Measurements from ENCODE around the gene FGF18.
"Not testable (repeated sequence)": the region's sequence is repeated elsewhere in the genome, so short reads cannot be mapped to it uniquely, and the experiment has no call there.

FGF18 gene, protein sequence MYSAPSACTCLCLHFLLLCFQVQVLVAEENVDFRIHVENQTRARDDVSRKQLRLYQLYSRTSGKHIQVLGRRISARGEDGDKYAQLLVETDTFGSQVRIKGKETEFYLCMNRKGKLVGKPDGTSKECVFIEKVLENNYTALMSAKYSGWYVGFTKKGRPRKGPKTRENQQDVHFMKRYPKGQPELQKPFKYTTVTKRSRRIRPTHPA

GRCh38 chr5:171418982-171419687, at the start of gene FGF18:
Gene FGF18, plus strand, starts transcription at chr5:171419647. Its CDS starts 553 bp downstream, at chr5:171420200.
- 0 out of 2 replicates have a peak, but pooled peaks cover 3% of the 10 kb centered on the region for H3K36me3 ChIP-seq (ENCODE audit: insufficient read depth, low read length)
- H3K4me1 ChIP-seq (ENCODE audit: insufficient read depth, low read length) = peaks cover 28% of the 10 kb centered on the region
- H3K9ac ChIP-seq (ENCODE audit: low read depth, low read length) = peak within 1 kb of the TSS; percentile 79
- H3K9me3 ChIP-seq (ENCODE audit: control insufficient read depth, insufficient read depth, low read length) = no peaks in the 10 kb centered on the region

- H3K9ac ChIP-seq (ENCODE audit: low read depth, low read length) = no peak overlapping the region
- peaks cover 4% of the 10 kb centered on the region; the same call in 1 of the 2 replicates for H3K4me1 ChIP-seq (ENCODE audit: insufficient read depth, low read length)
- H3K36me3 ChIP-seq (ENCODE audit: insufficient read depth, low read length) = no peaks in the 10 kb centered on the region
- H3K9me3 ChIP-seq (ENCODE audit: control insufficient read depth, insufficient read depth, low read length) = no peaks in the 10 kb centered on the region
These were observed 49.5 kb upstream of the FGF18 start for GRCh38 chr5:171369898-171370297.

DNA sequence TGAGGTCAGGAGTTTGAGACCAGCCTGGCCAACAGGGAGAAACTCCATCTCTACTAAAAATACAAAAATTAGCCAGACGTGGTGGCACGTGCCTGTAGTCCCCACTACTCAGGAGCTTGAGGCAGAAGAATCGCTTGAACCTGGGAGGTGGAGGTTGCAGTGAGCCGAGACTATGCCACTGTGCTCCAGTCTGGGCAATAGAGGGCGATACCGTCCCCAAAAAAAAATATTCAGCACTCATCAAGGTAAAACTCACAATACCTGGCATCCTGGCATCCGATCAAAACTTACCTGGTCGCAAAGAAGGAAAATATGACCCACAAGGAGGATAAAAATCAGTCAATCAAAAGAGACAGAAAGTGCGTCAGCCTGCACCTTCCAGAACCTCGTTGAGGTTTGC, 48.6 kb upstream of the FGF18 start:
- H3K4me1 ChIP-seq (ENCODE audit: insufficient read depth, low read length); H3K9ac ChIP-seq (ENCODE audit: low read depth, low read length); H3K36me3 ChIP-seq (ENCODE audit: insufficient read depth, low read length); H3K9me3 ChIP-seq (ENCODE audit: control insufficient read depth, insufficient read depth, low read length): not testable (repeated sequence)

DNA sequence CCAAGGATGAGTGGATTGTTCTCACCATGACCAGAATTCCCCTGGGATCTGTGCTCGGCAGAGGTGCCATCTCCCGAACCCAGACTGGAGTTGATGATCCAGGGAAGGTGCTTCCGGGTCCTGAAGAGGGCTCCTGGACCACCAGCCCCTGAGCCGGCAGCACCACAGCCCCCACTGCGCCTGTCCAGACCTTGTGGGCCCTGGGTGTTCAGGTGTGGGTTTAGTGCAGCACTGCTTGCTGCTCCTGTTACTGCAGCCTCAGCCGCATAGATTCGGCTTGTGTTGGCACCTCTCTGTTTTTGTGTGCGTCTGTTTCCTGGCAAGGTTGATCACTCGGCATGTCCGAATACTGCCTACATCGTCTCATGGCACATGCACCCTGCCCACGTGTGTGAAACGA, 48.1 kb upstream of the FGF18 start:
- Histone ChIP-seq H3K4me1 (ENCODE audit: insufficient read depth, low read length) (peaks cover 4% of the 10 kb centered on the region; the same call in 1 of the 2 replicates), H3K9me3 (ENCODE audit: control insufficient read depth, insufficient read depth, low read length) (no peaks in the 10 kb centered on the region), H3K9ac (ENCODE audit: low read depth, low read length) (no peak overlapping the region), H3K36me3 (ENCODE audit: insufficient read depth, low read length) (no peaks in the 10 kb centered on the region)

GRCh38 chr5:171379961-171380360, 39.5 kb upstream of the FGF18 start:
- H3K9ac ChIP-seq (ENCODE audit: low read depth, low read length) = no peak overlapping the region
- no peaks in the 10 kb centered on the region for H3K4me1 ChIP-seq (ENCODE audit: insufficient read depth, low read length)
- no peaks in the 10 kb centered on the region for H3K36me3 ChIP-seq (ENCODE audit: insufficient read depth, low read length)
- H3K9me3 ChIP-seq (ENCODE audit: control insufficient read depth, insufficient read depth, low read length) = no peaks in the 10 kb centered on the region

GRCh38 chr5:171384416-171384815, 35.0 kb upstream of the FGF18 start:
- not testable (repeated sequence) for H3K9me3 ChIP-seq (ENCODE audit: control insufficient read depth, insufficient read depth, low read length); H3K9ac ChIP-seq (ENCODE audit: low read depth, low read length); H3K4me1 ChIP-seq (ENCODE audit: insufficient read depth, low read length); H3K36me3 ChIP-seq (ENCODE audit: insufficient read depth, low read length)

DNA sequence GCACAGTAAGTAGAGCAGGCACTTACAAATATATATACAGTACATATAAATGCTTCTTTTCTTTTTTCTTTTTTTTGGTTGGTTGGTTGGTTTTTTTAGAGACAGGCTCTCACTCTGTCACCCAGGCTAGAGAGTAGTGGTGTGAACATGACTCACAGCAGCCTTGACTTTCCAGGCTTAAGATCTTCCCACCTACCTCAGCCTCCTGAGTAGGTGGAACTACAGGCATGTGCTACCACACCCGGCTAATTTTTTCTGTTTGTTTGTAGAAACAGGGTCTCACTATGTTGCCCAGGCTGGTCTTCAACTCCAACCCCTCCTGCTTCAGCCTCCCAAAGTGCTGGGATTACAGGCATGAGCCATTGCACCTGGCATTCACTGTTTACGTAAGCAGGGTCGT, 34.4 kb upstream of the FGF18 start:
- not testable (repeated sequence) for H3K36me3 ChIP-seq (ENCODE audit: insufficient read depth, low read length); H3K9me3 ChIP-seq (ENCODE audit: control insufficient read depth, insufficient read depth, low read length); H3K9ac ChIP-seq (ENCODE audit: low read depth, low read length); H3K4me1 ChIP-seq (ENCODE audit: insufficient read depth, low read length)

- Histone ChIP-seq H3K4me1 (ENCODE audit: insufficient read depth, low read length) (0 out of 2 replicates have a peak, but pooled peaks cover 10% of the 10 kb centered on the region), H3K9ac (ENCODE audit: low read depth, low read length) (peak overlapping the region; percentile 94; the same call in 1 of the 2 replicates), H3K9me3 (ENCODE audit: control insufficient read depth, insufficient read depth, low read length) (no peaks in the 10 kb centered on the region), H3K36me3 (ENCODE audit: insufficient read depth, low read length) (peaks cover 4% of the 10 kb centered on the region; the same call in 1 of the 2 replicates)
These were observed 33.3 kb upstream of the FGF18 start for GRCh38 chr5:171386006-171386671.

DNA sequence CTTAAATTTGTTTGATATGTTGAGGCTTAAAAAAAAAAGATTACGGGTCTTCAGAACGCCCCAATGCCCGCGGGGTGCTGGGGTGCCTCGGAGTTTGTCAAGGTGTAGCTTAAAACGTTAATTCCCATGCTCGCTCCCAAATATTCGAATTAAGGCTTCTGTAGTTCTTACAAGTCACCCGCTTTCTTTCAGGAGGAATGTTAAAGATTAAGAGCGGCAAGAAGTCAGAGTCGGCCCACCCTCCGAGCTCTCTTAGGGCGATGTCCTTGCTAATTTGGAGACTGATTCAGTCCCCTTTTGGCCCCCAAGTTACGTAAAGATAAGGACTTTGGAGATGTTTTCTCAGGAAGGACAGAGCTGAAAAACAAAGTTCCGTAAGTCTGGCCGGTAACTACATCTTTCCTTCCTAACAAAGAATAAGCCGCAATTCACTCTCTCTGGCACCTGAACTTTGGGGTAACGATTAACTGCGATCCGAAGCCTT, 32.5 kb upstream of the FGF18 start:
- Histone ChIP-seq H3K4me1 (ENCODE audit: insufficient read depth, low read length) (0 out of 2 replicates have a peak, but pooled peaks cover 11% of the 10 kb centered on the region), H3K9ac (ENCODE audit: low read depth, low read length) (peak overlapping the region; percentile 94), H3K9me3 (ENCODE audit: control insufficient read depth, insufficient read depth, low read length) (no peaks in the 10 kb centered on the region), H3K36me3 (ENCODE audit: insufficient read depth, low read length) (peaks cover 9% of the 10 kb centered on the region; the same call in 1 of the 2 replicates)

- H3K9ac ChIP-seq (ENCODE audit: low read depth, low read length) = peak within 1 kb of the TSS; percentile 94
- 0 out of 2 replicates have a peak, but pooled peaks cover 11% of the 10 kb centered on the region for H3K4me1 ChIP-seq (ENCODE audit: insufficient read depth, low read length)
- H3K36me3 ChIP-seq (ENCODE audit: insufficient read depth, low read length) = peaks cover 14% of the 10 kb centered on the region
- no peaks in the 10 kb centered on the region for H3K9me3 ChIP-seq (ENCODE audit: control insufficient read depth, insufficient read depth, low read length)
These were observed 32.0 kb upstream of the FGF18 start, which contains the start of gene NPM1 for GRCh38 chr5:171387345-171387969. Gene NPM1, plus strand, starts transcription at chr5:171387849. Its CDS starts 100 bp downstream, at chr5:171387949.

DNA sequence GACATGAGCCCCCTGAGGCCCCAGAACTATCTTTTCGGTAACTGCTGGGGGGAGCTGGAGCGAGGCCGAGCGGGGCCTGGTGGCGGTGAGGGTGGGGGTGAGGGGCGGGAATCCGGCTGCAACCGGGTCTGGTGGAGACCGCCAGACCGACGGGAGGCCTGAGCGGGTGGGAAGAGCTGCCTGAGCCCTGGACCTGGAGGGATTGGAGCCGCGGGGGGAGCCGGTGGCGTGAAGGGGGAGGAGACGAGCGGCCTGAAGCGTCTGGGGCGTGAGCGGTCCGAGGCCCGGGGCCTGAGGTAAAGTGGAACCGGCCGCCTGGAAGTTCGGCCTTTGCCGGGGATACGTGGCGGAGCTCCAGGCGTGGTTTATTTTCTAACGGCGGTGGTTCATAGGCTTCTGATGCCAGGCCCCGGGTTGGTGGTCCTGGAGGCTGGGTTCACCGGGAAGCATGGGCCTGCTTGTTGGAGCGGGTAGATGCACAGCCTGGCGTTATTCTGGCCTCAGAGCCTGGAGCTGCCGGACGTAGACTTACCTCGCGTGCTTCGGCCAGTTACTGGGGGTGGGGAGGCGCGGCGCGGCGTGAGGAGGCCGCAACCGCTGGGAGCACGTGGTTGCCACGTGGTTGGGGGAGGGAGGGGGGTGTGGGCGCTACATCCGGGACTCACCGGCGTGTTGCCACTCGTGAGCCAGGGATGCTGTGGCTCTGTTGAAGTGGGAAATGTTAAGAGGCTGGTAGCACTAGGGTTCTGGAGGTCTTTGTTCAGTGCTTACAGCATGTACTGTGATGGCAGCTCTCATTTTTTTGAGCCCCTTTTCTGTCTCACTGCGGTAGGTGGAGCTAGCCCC, 31.3 kb upstream of the FGF18 start:
- Histone ChIP-seq H3K36me3 (ENCODE audit: insufficient read depth, low read length) (peaks cover 19% of the 10 kb centered on the region), H3K9me3 (ENCODE audit: control insufficient read depth, insufficient read depth, low read length) (no peaks in the 10 kb centered on the region), H3K4me1 (ENCODE audit: insufficient read depth, low read length) (0 out of 2 replicates have a peak, but pooled peaks cover 11% of the 10 kb centered on the region), H3K9ac (ENCODE audit: low read depth, low read length) (peak overlapping the region; percentile 74)

DNA sequence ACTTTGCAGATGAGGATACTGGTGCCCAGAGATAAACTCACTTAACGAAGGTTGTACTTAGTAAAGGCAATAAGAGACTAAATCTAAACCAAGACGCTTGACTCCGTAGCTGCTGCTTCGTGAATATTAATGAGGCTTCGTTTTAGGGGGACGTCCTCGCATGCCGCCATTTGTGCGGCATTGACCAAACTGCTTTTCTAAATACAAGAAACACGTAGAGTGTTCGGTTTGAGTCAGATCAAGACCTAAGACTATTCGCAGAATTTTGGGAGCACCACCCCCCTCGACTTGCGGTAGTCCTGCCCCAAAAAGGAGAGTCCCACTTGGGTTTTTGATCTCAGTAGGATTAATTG, 30.7 kb upstream of the FGF18 start:
- Histone ChIP-seq H3K4me1 (ENCODE audit: insufficient read depth, low read length) (0 out of 2 replicates have a peak, but pooled peaks cover 11% of the 10 kb centered on the region), H3K9ac (ENCODE audit: low read depth, low read length) (peak overlapping the region; percentile 74), H3K36me3 (ENCODE audit: insufficient read depth, low read length) (peaks cover 25% of the 10 kb centered on the region), H3K9me3 (ENCODE audit: control insufficient read depth, insufficient read depth, low read length) (no peaks in the 10 kb centered on the region)

GRCh38 chr5:171390883-171391677, 28.4 kb upstream of the FGF18 start:
- peak overlapping the region; percentile 74; the same call in 1 of the 2 replicates for H3K9ac ChIP-seq (ENCODE audit: low read depth, low read length)
- H3K36me3 ChIP-seq (ENCODE audit: insufficient read depth, low read length) = peaks cover 44% of the 10 kb centered on the region
- no peaks in the 10 kb centered on the region for H3K9me3 ChIP-seq (ENCODE audit: control insufficient read depth, insufficient read depth, low read length)
- 0 out of 2 replicates have a peak, but pooled peaks cover 14% of the 10 kb centered on the region for H3K4me1 ChIP-seq (ENCODE audit: insufficient read depth, low read length)

Data from ES-I3 (cell line).